H1 (cell line): ENCODE results near the gene PEX16. TPM values are rescaled to one million over a fixed set of nuclear protein-coding genes. Genes with fewer than 3 reads are reported as not detected.

ENCODE experiments used
- CTCF ChIA-PET: fragments of 300-600 bp; sonication (Branson Sonifier 250); formaldehyde crosslinking; loops from one replicate; lab custom pipeline; 2021; ENCODE audit not compliant: partially characterized antibody; lab: Charles Lee
- POLR2A ChIA-PET: fragments of 300-600 bp; sonication (Branson Sonifier 250); formaldehyde crosslinking; loops from one replicate; lab custom pipeline; 2021; ENCODE audit warnings: inconsistent platforms; ENCODE audit not compliant: partially characterized antibody; lab: Charles Lee
- DNase-seq, 2 experiments: peaks; one replicate each; pipeline versions ENCODE4 v3.0.0 to v3.0.0-alpha.2; 2010 to 2022; ENCODE audit warnings: low spot score in 2 of 2, low read depth in 1 of 2, mixed read lengths in 1 of 2
- FAIRE-seq: peaks from 2 replicates; lab custom pipeline; 2011; peaks lifted over from hg19 to GRCh38; lab: Jason Lieb, UNC
- H2AFZ ChIP-seq: 2 replicates; pipeline ENCODE4 v1.8.1; 2012; ENCODE audit warnings: low read length, inconsistent platforms
- H2AK5ac ChIP-seq: 2 replicates; pipeline ENCODE4 v1.6.1; 2013; ENCODE audit warnings: low read depth, low read length
- H2BK120ac ChIP-seq: replicated peaks from 2 replicates; pipeline ENCODE3; 2013; ENCODE audit warnings: low read depth, low read length, inconsistent platforms
- H2BK12ac ChIP-seq: 2 replicates; pipeline ENCODE4 v1.6.1; 2013; ENCODE audit warnings: low read depth, low read length
- H2BK15ac ChIP-seq: 2 replicates; pipeline ENCODE4 v1.6.1; 2013; ENCODE audit warnings: low read length
- H2BK20ac ChIP-seq: 2 replicates; pipeline ENCODE4 v1.6.1; 2013; ENCODE audit warnings: low read length
- H2BK5ac ChIP-seq: 2 replicates; pipeline ENCODE4 v1.6.1; 2013; ENCODE audit warnings: low read depth, low read length
- H3K14ac ChIP-seq: 2 replicates; pipeline ENCODE4 v1.6.1; 2013; ENCODE audit warnings: inconsistent platforms; ENCODE audit not compliant: insufficient read length
- H3K18ac ChIP-seq: 2 replicates; pipeline ENCODE4 v1.6.1; 2013; ENCODE audit warnings: low read length; ENCODE audit errors: extremely low read depth
- H3K23ac ChIP-seq: 2 replicates; pipeline ENCODE4 v1.6.1; 2013; ENCODE audit warnings: inconsistent platforms; ENCODE audit not compliant: insufficient read length
- H3K23me2 ChIP-seq: 2 replicates; pipeline ENCODE4 v1.6.1; 2013; ENCODE audit warnings: low read depth, low read length
- H3K27ac ChIP-seq: 2 replicates; pipeline ENCODE4 v1.6.1; 2011; ENCODE audit warnings: low read depth, low read length, inconsistent platforms
- H3K27me3 ChIP-seq, 4 experiments: replicated peaks in 1 of 4; 1 replicate in 1 of 4; 2 replicates in 3 of 4; pipeline versions ENCODE4 v1.6.1 to v1.8.1; 2011 to 2013; ENCODE audit warnings: low read length in 3 of 4, mild to moderate bottlenecking in 3 of 4, inconsistent platforms in 2 of 4, mixed read lengths in 2 of 4, moderate library complexity in 1 of 4; ENCODE audit not compliant: control insufficient read depth in 3 of 4, insufficient read depth in 3 of 4; ENCODE audit errors: extremely low read depth in 1 of 4
- H3K36me3 ChIP-seq, 4 experiments: 2 replicates each; pipeline versions ENCODE4 v1.6.1 to v1.8.1; 2011 to 2013; ENCODE audit warnings: mild to moderate bottlenecking in 4 of 4, low read length in 3 of 4, moderate library complexity in 2 of 4, control low read depth in 1 of 4, inconsistent platforms in 1 of 4; ENCODE audit not compliant: insufficient read depth in 4 of 4, control insufficient read depth in 2 of 4
- H3K4ac ChIP-seq: replicated peaks from 2 replicates; pipeline ENCODE3; 2013; ENCODE audit warnings: low read length, low read depth, mixed read lengths, inconsistent platforms; ENCODE audit not compliant: insufficient read length
- H3K4me1 ChIP-seq, 4 experiments: replicated peaks in 1 of 4; 1 replicate in 1 of 4; 2 replicates in 3 of 4; pipeline versions ENCODE4 v1.6.1 to v1.8.1; 2011 to 2013; ENCODE audit warnings: low read length in 3 of 4, inconsistent platforms in 2 of 4, mixed read lengths in 1 of 4; ENCODE audit not compliant: insufficient read depth in 4 of 4, control insufficient read depth in 3 of 4
- H3K4me2 ChIP-seq, 2 experiments: 2 replicates each; pipeline versions ENCODE4 v1.6.1 to v1.8.1; 2011 to 2013; ENCODE audit warnings: low read depth in 2 of 2, low read length in 2 of 2, control low read depth in 1 of 2, inconsistent platforms in 1 of 2, mild to moderate bottlenecking in 1 of 2; ENCODE audit not compliant: insufficient read depth in 1 of 2
- H3K4me3 ChIP-seq, 4 experiments: fragments of 200-600, 300-600 bp in 1 of 4; sonication (generic), shearing (Covaris generic), sonication (Bioruptor Twin) in 1 of 4; 2 replicates each; pipeline versions ENCODE4 v1.5.1 to v1.8.1; 2011 to 2016; ENCODE audit warnings: low read length in 4 of 4, low read depth in 3 of 4, control low read depth in 2 of 4, inconsistent platforms in 2 of 4, mild to moderate bottlenecking in 2 of 4, mixed read lengths in 1 of 4, moderate library complexity in 1 of 4; ENCODE audit not compliant: insufficient read depth in 2 of 4; ENCODE audit errors: extremely low read depth in 1 of 4
- H3K56ac ChIP-seq: replicated peaks from 2 replicates; pipeline ENCODE3; 2013; ENCODE audit warnings: low read depth, mild to moderate bottlenecking, mixed read lengths, low read length, inconsistent platforms; ENCODE audit not compliant: insufficient read length
- H3K79me1 ChIP-seq: 2 replicates; pipeline ENCODE4 v1.6.1; 2013; ENCODE audit warnings: low read depth, low read length, control low read depth
- H3K79me2 ChIP-seq, 2 experiments: 2 replicates each; pipeline versions ENCODE4 v1.6.1 to v1.8.1; 2012 to 2013; ENCODE audit warnings: low read length in 2 of 2, mild to moderate bottlenecking in 2 of 2, inconsistent platforms in 1 of 2; ENCODE audit not compliant: insufficient read depth in 2 of 2, control insufficient read depth in 1 of 2
- H3K9ac ChIP-seq, 4 experiments: replicated peaks in 1 of 4; 1 replicate in 1 of 4; 2 replicates in 3 of 4; pipeline versions ENCODE4 v1.6.1 to v1.8.1; 2011 to 2013; ENCODE audit warnings: low read depth in 3 of 4, low read length in 3 of 4, control low read depth in 2 of 4, mild to moderate bottlenecking in 2 of 4, moderate library complexity in 2 of 4, inconsistent platforms in 1 of 4; ENCODE audit errors: extremely low read depth in 1 of 4
- H3K9me3 ChIP-seq, 2 experiments: 2 replicates each; pipeline versions ENCODE4 v1.6.1 to v1.8.1; 2012 to 2013; ENCODE audit warnings: mild to moderate bottlenecking in 2 of 2, moderate library complexity in 2 of 2, control low read depth in 1 of 2, inconsistent platforms in 1 of 2, low read depth in 1 of 2, low read length in 1 of 2, mixed read lengths in 1 of 2; ENCODE audit not compliant: insufficient read depth in 2 of 2
- H4K20me1 ChIP-seq, 2 experiments: replicated peaks in 1 of 2; 2 replicates each; pipeline versions ENCODE3 to v1.8.1; 2011 to 2013; ENCODE audit warnings: inconsistent platforms in 2 of 2, low read length in 2 of 2, mild to moderate bottlenecking in 1 of 2; ENCODE audit not compliant: insufficient read depth in 2 of 2, control insufficient read depth in 1 of 2
- H4K5ac ChIP-seq: 2 replicates; pipeline ENCODE4 v1.6.1; 2013; ENCODE audit warnings: low read length, low read depth, mixed read lengths, inconsistent platforms; ENCODE audit not compliant: insufficient read length
- H4K8ac ChIP-seq: 2 replicates; pipeline ENCODE4 v1.8.0; 2013; ENCODE audit warnings: mild to moderate bottlenecking, moderate library complexity, low read length, inconsistent platforms; ENCODE audit not compliant: insufficient read depth; ENCODE audit errors: extremely low read depth
- H4K91ac ChIP-seq: replicated peaks from 2 replicates; pipeline ENCODE3; 2013; ENCODE audit warnings: low read length, mixed read lengths, inconsistent platforms; ENCODE audit not compliant: insufficient read length
- NANOG ChIP-seq: IDR thresholded peaks from 2 replicates; pipeline ENCODE4 v1.6.1; 2011; ENCODE audit warnings: low read length, low read depth, mild to moderate bottlenecking, inconsistent platforms; ENCODE audit not compliant: insufficient read depth, poor library complexity, severe bottlenecking
- TAF7 ChIP-seq: optimal IDR thresholded peaks from 2 replicates; pipeline ENCODE3; 2011; ENCODE audit warnings: low read depth, mild to moderate bottlenecking, inconsistent platforms, low read length, moderate library complexity, borderline replicate concordance
- WGBS, 2 experiments: shearing (Covaris generic) in 1 of 2; methylation state at CpG; one replicate each; pipeline versions ENCODE4 v1.1.6 to v1.1.7; 2013 to 2015; ENCODE audit warnings: low lambda C conversion rate in 2 of 2, mixed read lengths in 2 of 2, inconsistent platforms in 1 of 2, low coverage in 1 of 2, missing lambda C conversion rate in 1 of 2; ENCODE audit not compliant: insufficient replicate concordance in 2 of 2, insufficient coverage in 1 of 2, insufficient read length in 1 of 2; ENCODE audit errors: extremely low coverage in 1 of 2, missing lambda C conversion rate in 1 of 2; 5-methylcytosine and 5-hydroxymethylcytosine counted together
- polyA plus RNA-seq, 7 experiments: library from polyadenylated mRNA; depleted of rRNA in 3 of 7; stranded (reverse) in 5 of 7; unstranded in 2 of 7; fragments of >200 nt in 5 of 7; fragments of 200-250 nt in 2 of 7; gene quantifications; 1 replicate in 5 of 7; 2 replicates in 1 of 7; 4 replicates in 1 of 7; pipeline versions ENCODE4 v1.2.1 to v1.2.3, GENCODE V29; 2011 to 2013; ENCODE audit warnings: missing spikeins in 2 of 7, mixed read lengths in 2 of 7
- total RNA-seq: library from RNA; stranded (reverse); fragmentation: NEBNext Ultra II Directional; extraction: Animal tissue kit (Norgen Biotek cat#: 25700); gene quantifications from 2 replicates; pipeline ENCODE4 v1.2.1, GENCODE V29; 2021

The PEX16 gene
- total and polyA plus RNA-seq, 2 of the 8 experiments (the other 6 are each of a cell fraction or from before 2014, with no cell fraction given), result 29.2 to 36.0 TPM

- H2AK5ac ChIP-seq, result no peak overlapping the region
- peaks cover 3 to 17% (median 8%) of the 10 kb centered on the region in 4 experiments for H3K4me1 ChIP-seq
- DNase-seq, result no peak
- H3K9me3 ChIP-seq, result no peaks in the 10 kb centered on the region
- H2BK12ac ChIP-seq, result no peak overlapping the region
- H3K4me2 ChIP-seq, result no peak overlapping the region
- peaks cover 10% of the 10 kb centered on the region for H3K23me2 ChIP-seq
- no peak overlapping the region for H2BK120ac ChIP-seq
- FAIRE-seq, result no peak
- no peak overlapping the region for H3K18ac ChIP-seq
- no peak overlapping the region for H2BK15ac ChIP-seq
- ChIA-PET POLR2A (interaction anchor here (0.7 to 5.4 kb wide), 7 partner anchors 9 to 80 kb away, joined by 3 to 36 read pairs (median 5); partner anchors contain the start of gene FREY1), CTCF (interaction anchor here (2.3 to 4.7 kb wide), 3 partner anchors 42 to 72 kb away, joined by 5 to 33 read pairs (median 14); no protein-coding TSS in a partner anchor)
- no peak overlapping the region for H4K91ac ChIP-seq
- H2BK20ac ChIP-seq, result no peak overlapping the region
- H3K9ac ChIP-seq, result no peak overlapping the region
- peaks cover 0 to 6% of the 10 kb centered on the region in 2 experiments; a peak in 1 of 4 replicates for H3K79me2 ChIP-seq
- no peak overlapping the region for H3K4me3 ChIP-seq
- no peak overlapping the region for H4K8ac ChIP-seq
- 87% methylated on average over 13 of the region's 13 CpGs; no CpG with 5 or more reads in 1 of the 2 experiments for WGBS, 2 experiments
- H3K56ac ChIP-seq, result no peak overlapping the region
- TF ChIP-seq TAF7 (no peak), NANOG (no peak)
- no peak overlapping the region for H3K4ac ChIP-seq
- H3K14ac ChIP-seq, result no peak overlapping the region
- no peak overlapping the region for H3K23ac ChIP-seq
- H2BK5ac ChIP-seq, result no peak overlapping the region
- no peak overlapping the region for H2AFZ ChIP-seq
- H3K27me3 ChIP-seq, result no peaks in the 10 kb centered on the region
- H3K36me3 ChIP-seq, result peaks cover 3 to 21% (median 15%) of the 10 kb centered on the region in 4 experiments; a peak in 7 of 8 replicates
- H4K5ac ChIP-seq, result no peak overlapping the region
- no peak overlapping the region for H3K27ac ChIP-seq
- peaks cover 8% of the 10 kb centered on the region; the same call in 1 of the 2 replicates for H3K79me1 ChIP-seq
- peaks cover 4 to 20% of the 10 kb centered on the region in 2 experiments for H4K20me1 ChIP-seq
Measured at GRCh38 chr11:45915446-45915845, 2.2 kb downstream of the PEX16 start.
